Neural progenitor cell (in vitro differentiated cells): ENCODE measurements around the gene HPSE. TPM values are rescaled to one million over a fixed set of nuclear protein-coding genes. Genes with fewer than 3 reads are reported as not detected.

Experiments
- DNase-seq: peaks from one replicate; pipeline ENCODE4 v3.0.0-alpha.2; 2016; ENCODE audit warnings: low spot score
- H2AFZ ChIP-seq: fragments of 200-600 bp; sonication (generic); replicated peaks from 2 replicates; pipeline ENCODE4 v1.6.1; 2016; ENCODE audit warnings: antibody characterized with exemption
- H3F3A ChIP-seq: fragments of 200-600 bp; sonication (generic); 2 replicates; pipeline ENCODE4 v1.6.1; 2016; ENCODE audit warnings: antibody characterized with exemption, low read depth
- H3K27ac ChIP-seq: fragments of 200-600 bp; sonication (generic); 2 replicates; pipeline ENCODE4 v1.5.1; 2016; ENCODE audit warnings: mild to moderate bottlenecking
- H3K27me3 ChIP-seq: fragments of 200-600 bp; sonication (generic); 2 replicates; pipeline ENCODE4 v1.6.1; 2016; ENCODE audit warnings: mild to moderate bottlenecking, moderate library complexity
- H3K36me3 ChIP-seq: fragments of 200-600 bp; sonication (generic); 2 replicates; pipeline ENCODE4 v1.5.1; 2016
- H3K4me1 ChIP-seq: fragments of 200-600 bp; sonication (generic); 2 replicates; pipeline ENCODE4 v1.6.1; 2016; ENCODE audit warnings: mixed run types
- H3K4me2 ChIP-seq: fragments of 200-600 bp; sonication (generic); 2 replicates; pipeline ENCODE4 v1.6.1; 2016
- H3K4me3 ChIP-seq: fragments of 200-600 bp; sonication (generic); 2 replicates; pipeline ENCODE4 v1.5.1; 2016
- H3K79me2 ChIP-seq: fragments of 200-600 bp; sonication (generic); 2 replicates; pipeline ENCODE4 v1.6.1; 2016; ENCODE audit warnings: low read depth
- H3K9ac ChIP-seq: fragments of 200-600 bp; sonication (generic); 2 replicates; pipeline ENCODE4 v1.6.1; 2016
- H3K9me3 ChIP-seq: fragments of 200-600 bp; sonication (generic); 2 replicates; pipeline ENCODE4 v1.5.1; 2016; ENCODE audit warnings: low read depth
- H4K20me1 ChIP-seq: fragments of 200-600 bp; sonication (generic); 2 replicates; pipeline ENCODE4 v1.6.1; 2016; ENCODE audit warnings: low read depth
- H3K27ac Mint-ChIP-seq: 3 replicates; pipeline ENCODE4 v1.8.0; 2021; ENCODE audit warnings: mixed read lengths
- H3K27me3 Mint-ChIP-seq: 2 replicates; pipeline ENCODE4 v1.8.0; 2022; ENCODE audit warnings: low read depth, mild to moderate bottlenecking, inconsistent platforms, moderate library complexity, mixed read lengths; ENCODE audit not compliant: insufficient read depth
- H3K36me3 Mint-ChIP-seq: 3 replicates; pipeline ENCODE4 v1.8.0; 2021; ENCODE audit warnings: mixed read lengths
- H3K4me1 Mint-ChIP-seq: 3 replicates; pipeline ENCODE4 v1.8.0; 2021; ENCODE audit warnings: mixed read lengths
- H3K4me3 Mint-ChIP-seq: 3 replicates; pipeline ENCODE4 v1.8.0; 2021; ENCODE audit warnings: mild to moderate bottlenecking, moderate library complexity, mixed read lengths
- H3K9me3 Mint-ChIP-seq: 3 replicates; pipeline ENCODE4 v1.8.0; 2020; ENCODE audit warnings: mixed read lengths
- EZH2 ChIP-seq: fragments of 200-600 bp; sonication (generic); IDR thresholded peaks from 2 replicates; pipeline ENCODE4 v1.6.1; 2017; ENCODE audit warnings: antibody characterized with exemption, mild to moderate bottlenecking, moderate library complexity
- EZH2phosphoT487 ChIP-seq: fragments of 200-600 bp; sonication (generic); IDR thresholded peaks from 2 replicates; pipeline ENCODE4 v1.6.1; 2017; ENCODE audit warnings: antibody characterized with exemption
- total RNA-seq: library from RNA; depleted of rRNA; stranded (reverse); fragments of >200 nt; gene quantifications from 2 replicates; pipeline ENCODE4 v1.2.3, GENCODE V29; 2015; ENCODE audit warnings: low replicate concordance
- TF ChIP-seq, protein P1 (sequence below): fragments of 200-600 bp; sonication (generic); IDR thresholded peaks from 2 replicates; pipeline ENCODE4 v1.5.1; 2017; ENCODE audit warnings: antibody characterized with exemption, mild to moderate bottlenecking

Gene HPSE
- total RNA-seq, 1 donor from 2014 or later: 0.73 TPM

DNA sequence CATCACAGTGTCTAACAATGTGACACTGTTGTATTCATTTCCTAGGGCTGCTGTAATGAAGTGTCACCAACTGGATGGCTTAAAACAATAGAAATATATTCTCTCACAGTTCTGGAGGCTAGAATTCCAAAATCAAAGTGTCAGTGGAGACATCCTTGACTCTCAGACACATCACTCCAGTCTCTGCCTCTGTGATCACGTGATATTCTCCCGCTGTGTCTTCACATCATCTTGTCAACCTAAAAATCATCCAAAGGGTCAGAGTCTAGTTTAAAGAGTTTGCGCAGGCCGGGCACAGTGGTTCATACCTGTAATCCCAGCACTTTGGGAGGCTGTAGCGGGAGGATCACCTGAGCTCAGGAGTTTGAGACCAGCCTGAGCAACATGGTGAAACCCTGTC is 36.6 kb upstream of the HPSE start:
- Mint-ChIP-seq H3K9me3 (peaks cover 4% of the 10 kb centered on the region), H3K36me3 (no peaks in the 10 kb centered on the region), H3K27ac (no peak overlapping the region), H3K27me3 (peaks cover 5% of the 10 kb centered on the region), H3K4me1 (no peaks in the 10 kb centered on the region), H3K4me3 (no peak overlapping the region)
- H3K4me3 ChIP-seq: no peak overlapping the region
- H3K36me3 ChIP-seq: no peaks in the 10 kb centered on the region
- H3K4me1 ChIP-seq: no peaks in the 10 kb centered on the region
- H3K9me3 ChIP-seq: no peaks in the 10 kb centered on the region
- H4K20me1 ChIP-seq: no peaks in the 10 kb centered on the region
- no peaks in the 10 kb centered on the region for H3K79me2 ChIP-seq
- H3K27me3 ChIP-seq: no peaks in the 10 kb centered on the region
- no peak overlapping the region for H3K27ac ChIP-seq
- H3K9ac ChIP-seq: no peak overlapping the region
- DNase-seq: no peak
- H2AFZ ChIP-seq: no peak overlapping the region
- no peak overlapping the region for H3K4me2 ChIP-seq
- TF ChIP-seq, protein P1, sequence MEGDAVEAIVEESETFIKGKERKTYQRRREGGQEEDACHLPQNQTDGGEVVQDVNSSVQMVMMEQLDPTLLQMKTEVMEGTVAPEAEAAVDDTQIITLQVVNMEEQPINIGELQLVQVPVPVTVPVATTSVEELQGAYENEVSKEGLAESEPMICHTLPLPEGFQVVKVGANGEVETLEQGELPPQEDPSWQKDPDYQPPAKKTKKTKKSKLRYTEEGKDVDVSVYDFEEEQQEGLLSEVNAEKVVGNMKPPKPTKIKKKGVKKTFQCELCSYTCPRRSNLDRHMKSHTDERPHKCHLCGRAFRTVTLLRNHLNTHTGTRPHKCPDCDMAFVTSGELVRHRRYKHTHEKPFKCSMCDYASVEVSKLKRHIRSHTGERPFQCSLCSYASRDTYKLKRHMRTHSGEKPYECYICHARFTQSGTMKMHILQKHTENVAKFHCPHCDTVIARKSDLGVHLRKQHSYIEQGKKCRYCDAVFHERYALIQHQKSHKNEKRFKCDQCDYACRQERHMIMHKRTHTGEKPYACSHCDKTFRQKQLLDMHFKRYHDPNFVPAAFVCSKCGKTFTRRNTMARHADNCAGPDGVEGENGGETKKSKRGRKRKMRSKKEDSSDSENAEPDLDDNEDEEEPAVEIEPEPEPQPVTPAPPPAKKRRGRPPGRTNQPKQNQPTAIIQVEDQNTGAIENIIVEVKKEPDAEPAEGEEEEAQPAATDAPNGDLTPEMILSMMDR: no peak
- TF ChIP-seq EZH2phosphoT487 (no peak), EZH2 (no peak)
- H3F3A ChIP-seq: no peaks in the 10 kb centered on the region

DNA sequence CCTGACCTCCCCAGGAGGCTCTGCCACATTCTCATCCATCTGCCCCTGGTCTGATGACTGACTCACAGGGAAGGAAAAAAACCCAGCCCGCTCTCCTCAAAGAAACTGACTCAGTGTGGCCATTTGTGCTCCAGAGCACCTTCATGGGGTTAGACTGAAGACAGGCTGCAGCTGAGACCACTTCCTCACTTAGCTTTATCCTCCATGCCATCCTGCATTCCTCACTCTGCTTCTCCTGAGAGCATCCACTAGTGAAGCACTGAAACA is 35.9 kb upstream of the HPSE start:
- H3K79me2 ChIP-seq: no peaks in the 10 kb centered on the region
- no peak overlapping the region for H3K4me3 ChIP-seq
- no peaks in the 10 kb centered on the region for H3K4me1 ChIP-seq
- peaks cover 5% of the 10 kb centered on the region for H3K27me3 Mint-ChIP-seq
- H3K9me3 Mint-ChIP-seq: no peaks in the 10 kb centered on the region
- no peak for DNase-seq
- H3K4me3 Mint-ChIP-seq: no peak overlapping the region
- no peaks in the 10 kb centered on the region for H3K36me3 ChIP-seq
- H3K4me1 Mint-ChIP-seq: no peaks in the 10 kb centered on the region
- TF ChIP-seq, protein P1: no peak
- TF ChIP-seq EZH2: no peak
- no peak for TF ChIP-seq EZH2phosphoT487
- no peaks in the 10 kb centered on the region for H3K36me3 Mint-ChIP-seq
- no peaks in the 10 kb centered on the region for H3K9me3 ChIP-seq
- no peak overlapping the region for H2AFZ ChIP-seq
- H4K20me1 ChIP-seq: no peaks in the 10 kb centered on the region
- no peak overlapping the region for H3K4me2 ChIP-seq
- H3K9ac ChIP-seq: no peak overlapping the region
- no peak overlapping the region for H3K27ac ChIP-seq
- no peak overlapping the region for H3K27ac Mint-ChIP-seq
- no peaks in the 10 kb centered on the region for H3K27me3 ChIP-seq
- no peaks in the 10 kb centered on the region for H3F3A ChIP-seq

DNA sequence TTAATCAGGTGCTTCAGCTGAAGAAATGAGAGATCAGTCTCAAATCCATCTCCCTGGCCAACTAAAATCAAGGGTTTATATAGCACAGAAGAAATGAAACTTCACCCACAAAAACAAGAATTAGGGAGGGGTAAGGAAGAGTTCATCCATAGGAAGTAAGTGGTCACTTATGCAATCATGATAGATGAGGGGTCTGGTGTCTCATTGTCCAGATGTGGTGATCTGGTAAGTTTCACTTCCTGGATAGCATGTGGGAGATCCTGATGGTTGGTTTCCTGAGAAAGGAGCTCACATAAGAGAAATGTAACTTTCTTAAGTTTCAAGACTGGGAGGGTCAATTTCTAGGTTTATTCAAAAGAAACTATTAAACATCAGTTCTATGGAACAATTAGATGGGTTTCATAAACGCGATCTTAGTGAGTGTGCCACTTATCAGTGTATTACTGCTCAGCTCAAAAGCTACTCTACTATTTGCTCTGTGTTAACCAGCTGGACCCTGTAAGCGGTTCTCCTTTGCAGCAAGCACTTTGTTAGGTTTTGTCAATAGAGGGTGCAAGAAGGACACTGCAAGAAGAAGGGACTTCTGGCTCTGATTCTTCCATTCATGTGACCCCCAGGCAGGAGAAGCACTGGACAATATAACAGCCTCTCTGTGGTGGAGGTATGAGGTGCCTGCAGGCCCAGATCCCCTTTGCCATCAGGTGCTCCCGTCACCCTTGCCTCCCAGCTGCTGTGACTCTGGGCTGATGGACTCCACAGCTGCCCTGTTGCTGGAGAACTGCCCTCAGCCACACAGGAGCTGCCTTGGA is 35.4 kb upstream of the HPSE start:
- Mint-ChIP-seq H3K9me3 (no peaks in the 10 kb centered on the region), H3K36me3 (no peaks in the 10 kb centered on the region), H3K4me3 (no peak overlapping the region), H3K4me1 (no peaks in the 10 kb centered on the region), H3K27me3 (peaks cover 5% of the 10 kb centered on the region), H3K27ac (no peak overlapping the region)
- H3F3A ChIP-seq: no peaks in the 10 kb centered on the region
- no peak overlapping the region for H3K4me3 ChIP-seq
- no peaks in the 10 kb centered on the region for H3K36me3 ChIP-seq
- H3K27ac ChIP-seq: no peak overlapping the region
- no peaks in the 10 kb centered on the region for H3K9me3 ChIP-seq
- H3K27me3 ChIP-seq: no peaks in the 10 kb centered on the region
- no peaks in the 10 kb centered on the region for H3K4me1 ChIP-seq
- DNase-seq: no peak
- no peak for TF ChIP-seq EZH2
- no peak for TF ChIP-seq EZH2phosphoT487
- TF ChIP-seq, protein P1: no peak
- H4K20me1 ChIP-seq: no peaks in the 10 kb centered on the region
- H3K9ac ChIP-seq: no peak overlapping the region
- no peaks in the 10 kb centered on the region for H3K79me2 ChIP-seq
- H3K4me2 ChIP-seq: no peak overlapping the region
- H2AFZ ChIP-seq: no peak overlapping the region
